Fibroblast of skin of left biceps (primary cell): ENCODE measurements around the gene NUP93.

Experiments
- DNase-seq, 2 experiments: peaks; one replicate each; pipeline ENCODE4 v3.0.0-alpha.2; 2013; ENCODE audit warnings: low read depth in 2 of 2

Gene NUP93

GRCh38 chr16:56729735-56730662 is at the start of gene NUP93:
TSS of gene NUP93 (plus strand) at chr16:56730129. CDS start at chr16:56748248, 18,119 bp downstream.
- DNase-seq = peak; percentile 76 to 83

- DNase-seq = peak; percentile 67 to 77
Measured at GRCh38 chr16:56681939-56682702, 47.8 kb upstream of the NUP93 start, which contains the start of gene MT1X. TSS of gene MT1X (plus strand) at chr16:56682470. CDS start at chr16:56682541, 71 bp downstream.

GRCh38 chr16:56682703-56683397 is 47.1 kb upstream of the NUP93 start:
- DNase-seq = no peak

- no peak for DNase-seq
Measured at GRCh38 chr16:56683424-56684172, 46.3 kb upstream of the NUP93 start.

GRCh38 chr16:56684256-56684925 is 45.5 kb upstream of the NUP93 start:
- no peak for DNase-seq

- no peak for DNase-seq
Measured at GRCh38 chr16:56684926-56685590, 44.9 kb upstream of the NUP93 start.

- no peak for DNase-seq
Measured at GRCh38 chr16:56686758-56687157, 43.2 kb upstream of the NUP93 start.

GRCh38 chr16:56688762-56689161 is 41.2 kb upstream of the NUP93 start:
- no peak for DNase-seq

GRCh38 chr16:56689171-56689570 is 40.8 kb upstream of the NUP93 start:
- DNase-seq = no peak

GRCh38 chr16:56690420-56691122 is 39.4 kb upstream of the NUP93 start:
- no peak for DNase-seq

- DNase-seq = no peak
Measured at GRCh38 chr16:56691885-56692284, 38.0 kb upstream of the NUP93 start.

GRCh38 chr16:56695246-56695645 is 34.7 kb upstream of the NUP93 start:
- DNase-seq = no peak

- DNase-seq = no peak
Measured at GRCh38 chr16:56697456-56698155, 32.3 kb upstream of the NUP93 start.

GRCh38 chr16:56700195-56700594 is 29.7 kb upstream of the NUP93 start:
- DNase-seq = no peak

GRCh38 chr16:56700631-56701030 is 29.3 kb upstream of the NUP93 start:
- no peak for DNase-seq

- no peak for DNase-seq
Measured at GRCh38 chr16:56701534-56701933, 28.4 kb upstream of the NUP93 start.

GRCh38 chr16:56702836-56703235 is 27.1 kb upstream of the NUP93 start:
- DNase-seq = no peak

GRCh38 chr16:56708525-56709442 is 21.1 kb upstream of the NUP93 start:
- DNase-seq = no peak
